A549 treated with ZK216348 at 1 μM for 4 hours (cell line): ENCODE results near the gene CAPN12. TPM values are rescaled to one million over a fixed set of nuclear protein-coding genes. Genes with fewer than 3 reads are reported as not detected.

Source experiments
- total RNA-seq: library from RNA; stranded (reverse); fragments of 200-300 nt; extraction: Qiagen RNA extraction; gene quantifications from 5 replicates; pipeline ENCODE4 v1.2.3, GENCODE V29; 2022; ENCODE audit warnings: low read depth

CAPN12 gene
- total RNA-seq: 4.7 to 6.8 TPM (median 6.0 TPM) in 5 replicates

GRCh38 chr19:38744298-38744681, at the start of gene CAPN12:
TSS of gene CAPN12 (minus strand) at chr19:38744474. CDS start at chr19:38744165, 309 bp downstream.

GRCh38 chr19:38788478-38789243, 44.4 kb upstream of the CAPN12 start, which contains the start of gene LGALS7B:
TSS of gene LGALS7B (plus strand) at chr19:38789200. CDS start at chr19:38789227, 27 bp downstream.

GRCh38 chr19:38773469-38774177, 29.3 kb upstream of the CAPN12 start, which contains the start of gene LGALS7:
TSS of gene LGALS7 (minus strand) at chr19:38773517. CDS start at chr19:38773492, 25 bp downstream.

Other genes with a start within 250 kb of the CAPN12 start
- 0.28 to 1.3 TPM (median 0.75 TPM) in 5 replicates for gene MAP4K1, start 126.5 kb downstream of the CAPN12 start, total RNA-seq
- 691 to 913 TPM (median 708 TPM) in 5 replicates for gene EIF3K, start 125.3 kb downstream of the CAPN12 start, total RNA-seq
- gene ACTN4, start 96.8 kb downstream of the CAPN12 start, total RNA-seq: 958 to 1,261 TPM (median 1,171 TPM) in 5 replicates
- gene LGALS7, start 29.0 kb upstream of the CAPN12 start, total RNA-seq: 0.73 to 0.97 TPM (median 0.78 TPM) in 3 of 5 replicates, not detected in the others
- gene LGALS7B, start 44.7 kb upstream of the CAPN12 start, total RNA-seq: not detected in 5 replicates
- gene LGALS4, start 68.5 kb upstream of the CAPN12 start, total RNA-seq: 0.48 to 1.7 TPM (median 1.2 TPM) in 5 replicates
- gene ECH1, start 87.3 kb upstream of the CAPN12 start, total RNA-seq: 273 to 379 TPM (median 296 TPM) in 5 replicates
- gene HNRNPL, start 105.5 kb upstream of the CAPN12 start, total RNA-seq: 295 to 373 TPM (median 340 TPM) in 5 replicates
- gene RINL, start 133.8 kb upstream of the CAPN12 start, total RNA-seq: 2.2 to 4.9 TPM (median 3.0 TPM) in 5 replicates
- gene SIRT2, start 155.1 kb upstream of the CAPN12 start, total RNA-seq: 26.5 to 39.2 TPM (median 37.4 TPM) in 5 replicates
- gene NFKBIB, start 155.5 kb upstream of the CAPN12 start, total RNA-seq: 49.2 to 111 TPM (median 99.2 TPM) in 5 replicates
- 0.27 to 1.0 TPM (median 0.95 TPM) in 5 replicates for gene CCER2, start 167.7 kb upstream of the CAPN12 start, total RNA-seq
- gene SARS2, start 186.3 kb upstream of the CAPN12 start, total RNA-seq: 48.7 to 60.6 TPM (median 54.6 TPM) in 5 replicates
- gene MRPS12, start 186.5 kb upstream of the CAPN12 start, total RNA-seq: 156 to 292 TPM (median 268 TPM) in 5 replicates
- gene FBXO17, start 231.3 kb upstream of the CAPN12 start, total RNA-seq: 60.0 to 90.4 TPM (median 86.0 TPM) in 5 replicates